ENCODE results near the gene OXSM.

OXSM gene

GRCh38 chr3:25820816-25821486 lies 31.1 kb downstream of the OXSM start:
- Histone ChIP-seq H3K4me3 (no peak overlapping the region), H3K36me3 (replicated peaks) (no peaks in the 10 kb centered on the region), H3K27me3 (ENCODE audit: low read depth) (no peaks in the 10 kb centered on the region), H3K9me3 (no peaks in the 10 kb centered on the region), H3K4me1 (peaks cover 54% of the 10 kb centered on the region)
- DNase-seq (ENCODE audit: low spot score in 2 of 2), result no peak
- in situ Hi-C loops (cut with MboI; ENCODE audit: low sequenced_read_pairs), result no loop called here

GRCh38 chr3:25821746-25822573 lies 32.1 kb downstream of the OXSM start:
- no peaks in the 10 kb centered on the region for H3K9me3 ChIP-seq
- no peak for DNase-seq (ENCODE audit: low spot score in 2 of 2)
- peaks cover 45% of the 10 kb centered on the region for H3K4me1 ChIP-seq
- no peaks in the 10 kb centered on the region for H3K27me3 ChIP-seq (ENCODE audit: low read depth)
- H3K4me3 ChIP-seq, result no peak overlapping the region
- in situ Hi-C loops (cut with MboI; ENCODE audit: low sequenced_read_pairs), result no loop called here
- no peaks in the 10 kb centered on the region for H3K36me3 ChIP-seq (replicated peaks)

GRCh38 chr3:25823314-25823713 lies 33.4 kb downstream of the OXSM start:
- no peak for DNase-seq (ENCODE audit: low spot score in 2 of 2)
- Histone ChIP-seq H3K36me3 (replicated peaks) (no peaks in the 10 kb centered on the region), H3K4me1 (peaks cover 31% of the 10 kb centered on the region), H3K9me3 (no peaks in the 10 kb centered on the region), H3K27me3 (ENCODE audit: low read depth) (no peaks in the 10 kb centered on the region), H3K4me3 (no peak overlapping the region)
- in situ Hi-C loops (cut with MboI; ENCODE audit: low sequenced_read_pairs), result no loop called here

- Histone ChIP-seq H3K4me1 (peaks cover 17% of the 10 kb centered on the region), H3K36me3 (replicated peaks) (no peaks in the 10 kb centered on the region), H3K9me3 (no peaks in the 10 kb centered on the region), H3K27me3 (ENCODE audit: low read depth) (no peaks in the 10 kb centered on the region), H3K4me3 (no peak overlapping the region)
- in situ Hi-C loops (cut with MboI; ENCODE audit: low sequenced_read_pairs), result no loop called here
- no peak for DNase-seq (ENCODE audit: low spot score in 2 of 2)
Observed at GRCh38 chr3:25826510-25826909, 36.6 kb downstream of the OXSM start.

- peak; percentile 52 to 88 for DNase-seq (ENCODE audit: low spot score in 2 of 2)
- Histone ChIP-seq H3K27me3 (ENCODE audit: low read depth) (no peaks in the 10 kb centered on the region), H3K9me3 (no peaks in the 10 kb centered on the region), H3K4me3 (no peak overlapping the region), H3K4me1 (peaks cover 25% of the 10 kb centered on the region), H3K36me3 (replicated peaks) (no peaks in the 10 kb centered on the region)
- in situ Hi-C loops (cut with MboI; ENCODE audit: low sequenced_read_pairs), result no loop called here
Observed at GRCh38 chr3:25830373-25831280, 40.7 kb downstream of the OXSM start.

GRCh38 chr3:25831578-25831977 lies 41.7 kb downstream of the OXSM start:
- Histone ChIP-seq H3K4me3 (no peak overlapping the region), H3K4me1 (peaks cover 25% of the 10 kb centered on the region), H3K36me3 (replicated peaks) (no peaks in the 10 kb centered on the region), H3K9me3 (no peaks in the 10 kb centered on the region), H3K27me3 (ENCODE audit: low read depth) (no peaks in the 10 kb centered on the region)
- peak; percentile 67 to 74 for DNase-seq (ENCODE audit: low spot score in 2 of 2)
- in situ Hi-C loops (cut with MboI; ENCODE audit: low sequenced_read_pairs), result no loop called here

- no peak for DNase-seq (ENCODE audit: low spot score in 2 of 2)
Observed at GRCh38 chr3:25834346-25834745, 44.5 kb downstream of the OXSM start.

GRCh38 chr3:25836579-25836978 lies 46.7 kb downstream of the OXSM start:
- Histone ChIP-seq H3K4me1 (peaks cover 16% of the 10 kb centered on the region), H3K9me3 (no peaks in the 10 kb centered on the region), H3K4me3 (no peak overlapping the region), H3K36me3 (replicated peaks) (no peaks in the 10 kb centered on the region), H3K27me3 (ENCODE audit: low read depth) (no peaks in the 10 kb centered on the region)
- no peak for DNase-seq (ENCODE audit: low spot score in 2 of 2)
- in situ Hi-C loops (cut with MboI; ENCODE audit: low sequenced_read_pairs), result no loop called here

More at GRCh38 chr3:25834346-25834745, 44.5 kb downstream of the OXSM start:
- peaks cover 25% of the 10 kb centered on the region for H3K4me1 ChIP-seq
- H3K27me3 ChIP-seq (ENCODE audit: low read depth), result no peaks in the 10 kb centered on the region
- H3K9me3 ChIP-seq, result no peaks in the 10 kb centered on the region
- in situ Hi-C loops (cut with MboI; ENCODE audit: low sequenced_read_pairs), result no loop called here
- H3K4me3 ChIP-seq, result no peak overlapping the region
- no peaks in the 10 kb centered on the region for H3K36me3 ChIP-seq (replicated peaks)

GRCh38 chr3:25837038-25837437 lies 47.1 kb downstream of the OXSM start:
- H3K9me3 ChIP-seq, result no peaks in the 10 kb centered on the region
- H3K4me3 ChIP-seq, result no peak overlapping the region
- H3K27me3 ChIP-seq (ENCODE audit: low read depth), result no peaks in the 10 kb centered on the region
- H3K36me3 ChIP-seq (replicated peaks), result no peaks in the 10 kb centered on the region
- in situ Hi-C loops (cut with MboI; ENCODE audit: low sequenced_read_pairs), result no loop called here
- no peak for DNase-seq (ENCODE audit: low spot score in 2 of 2)
- H3K4me1 ChIP-seq, result peaks cover 13% of the 10 kb centered on the region

GRCh38 chr3:25840099-25840498 lies 50.2 kb downstream of the OXSM start:
- in situ Hi-C loops (cut with MboI; ENCODE audit: low sequenced_read_pairs), result no loop called here
- no peaks in the 10 kb centered on the region for H3K9me3 ChIP-seq
- no peaks in the 10 kb centered on the region for H3K27me3 ChIP-seq (ENCODE audit: low read depth)
- 0 out of 2 replicates have a peak, but pooled peaks cover 4% of the 10 kb centered on the region for H3K4me1 ChIP-seq
- H3K36me3 ChIP-seq (replicated peaks), result no peaks in the 10 kb centered on the region
- no peak overlapping the region for H3K4me3 ChIP-seq
- no peak for DNase-seq (ENCODE audit: low spot score in 2 of 2)

- Histone ChIP-seq H3K36me3 (replicated peaks) (no peaks in the 10 kb centered on the region), H3K27me3 (ENCODE audit: low read depth) (no peaks in the 10 kb centered on the region), H3K4me3 (no peak overlapping the region), H3K4me1 (peaks cover 10% of the 10 kb centered on the region), H3K9me3 (no peaks in the 10 kb centered on the region)
- in situ Hi-C loops (cut with MboI; ENCODE audit: low sequenced_read_pairs), result no loop called here
- DNase-seq (ENCODE audit: low spot score in 2 of 2), result no peak
Observed at GRCh38 chr3:25843332-25843731, 53.4 kb downstream of the OXSM start.
